ENCODE results near the gene RFX3.

The RFX3 gene

DNA sequence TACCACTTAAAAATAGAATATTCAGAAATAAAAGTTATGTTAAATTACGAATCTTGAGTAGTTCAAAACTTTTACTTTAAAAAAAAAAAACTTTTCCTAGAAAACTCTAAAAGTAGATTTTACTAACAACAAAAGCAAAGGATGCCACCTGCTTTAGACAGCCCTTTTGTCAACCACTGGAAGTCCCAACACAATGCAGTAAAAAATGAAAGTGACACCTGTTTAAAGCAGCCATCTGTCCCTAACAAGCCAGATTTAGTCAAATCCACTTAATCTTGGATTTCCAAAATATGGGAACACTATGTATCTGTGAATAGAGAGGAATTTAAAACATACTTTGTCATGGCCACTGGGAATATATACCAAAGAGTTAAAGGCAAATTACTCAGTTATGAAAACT lies 3.8 kb downstream of the RFX3 start:
- TF ChIP-seq CTCF (IDR thresholded peaks at IDR 0.05): no peak

DNA sequence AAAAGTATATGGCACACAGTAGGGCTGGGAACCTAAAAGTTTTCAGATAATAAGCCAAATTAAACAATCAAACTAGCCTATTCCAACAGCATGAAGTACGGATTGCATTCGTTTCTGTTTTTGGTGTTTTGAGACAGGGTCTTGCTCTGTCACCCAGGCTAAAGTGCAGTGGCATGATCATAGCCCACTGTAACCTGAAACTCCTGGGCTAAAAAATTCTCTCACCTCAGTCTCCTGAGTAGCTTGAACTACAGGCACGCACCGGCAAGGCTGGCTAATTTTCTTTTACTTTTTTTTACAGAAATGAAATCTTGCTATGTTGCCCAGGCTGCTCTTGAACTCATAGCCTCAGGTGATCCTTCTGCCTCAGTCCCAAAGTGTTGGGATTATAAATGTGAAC lies 5.2 kb downstream of the RFX3 start:
- TF ChIP-seq CTCF (IDR thresholded peaks at IDR 0.05): no peak

- no peak for TF ChIP-seq CTCF (IDR thresholded peaks at IDR 0.05)
These were observed 8.3 kb downstream of the RFX3 start for GRCh38 chr9:3517377-3518048.

DNA sequence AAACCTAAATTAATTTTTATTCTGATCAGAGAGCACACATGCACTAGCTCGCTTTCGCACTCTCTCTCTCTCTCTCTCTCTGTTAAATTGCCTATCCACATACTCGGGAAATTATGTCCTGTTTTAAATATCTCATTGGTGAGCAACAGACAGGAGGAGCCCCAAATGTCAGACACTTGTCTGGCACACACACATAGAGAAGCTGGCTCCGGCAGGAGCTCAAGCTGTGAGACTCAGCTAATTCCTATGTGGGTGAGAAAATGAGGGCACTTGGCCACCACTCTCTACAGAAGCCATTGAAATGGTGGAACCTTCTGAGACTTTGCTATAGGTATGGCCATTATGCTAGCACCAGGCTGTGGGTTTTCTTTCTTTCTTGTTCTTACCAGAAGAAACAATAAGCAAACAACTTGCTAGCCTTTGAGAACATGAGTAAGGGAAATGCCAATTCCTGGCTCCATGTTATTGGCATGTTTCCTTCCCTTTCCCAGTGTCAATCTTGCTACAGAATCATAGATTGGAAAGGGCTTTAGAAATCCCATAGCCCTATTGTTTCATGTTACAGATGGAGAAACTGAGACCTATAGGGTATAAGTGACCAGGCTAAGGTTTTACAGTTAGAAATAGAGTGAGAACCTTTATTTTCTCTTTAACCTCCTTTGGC lies 9.0 kb downstream of the RFX3 start:
- TF ChIP-seq CTCF (IDR thresholded peaks at IDR 0.05): no peak

DNA sequence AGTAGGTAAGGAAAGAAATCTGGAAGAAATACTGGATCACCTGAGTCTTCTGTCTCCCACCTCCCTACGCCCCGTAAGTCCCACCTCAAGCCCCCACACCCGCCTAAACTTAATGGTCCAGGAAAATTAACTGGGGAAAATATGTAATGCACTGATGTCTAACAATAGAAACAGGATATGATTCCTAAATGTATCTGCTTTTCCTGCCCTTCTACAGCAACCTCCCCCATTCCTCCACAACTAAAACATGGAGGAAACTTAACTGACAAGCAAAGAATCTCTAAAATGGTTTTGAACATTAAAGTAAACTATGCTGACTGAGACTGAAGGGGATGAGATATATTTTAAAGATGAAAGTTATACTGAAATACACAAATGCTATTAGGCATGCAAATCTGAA lies 10.4 kb downstream of the RFX3 start:
- TF ChIP-seq CTCF (IDR thresholded peaks at IDR 0.05): no peak

DNA sequence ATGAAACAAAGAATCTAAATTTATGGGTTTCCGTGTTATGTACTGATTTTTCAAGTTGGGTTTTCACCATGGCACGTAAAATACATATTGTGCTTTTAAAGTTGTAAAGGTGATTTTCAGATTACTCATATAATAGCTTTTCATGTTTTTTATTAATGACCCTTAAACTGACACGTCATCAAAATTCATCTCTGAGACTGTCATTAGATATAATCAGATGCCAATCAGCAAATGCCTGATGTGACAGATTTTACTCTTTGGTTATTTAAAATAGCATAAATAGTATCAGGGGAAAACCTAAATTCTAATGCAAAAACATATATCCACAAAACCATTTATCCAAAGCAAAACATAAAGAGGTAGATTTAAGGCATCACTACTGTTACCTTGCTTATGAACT lies 11.0 kb downstream of the RFX3 start:
- no peak for TF ChIP-seq CTCF (IDR thresholded peaks at IDR 0.05)

DNA sequence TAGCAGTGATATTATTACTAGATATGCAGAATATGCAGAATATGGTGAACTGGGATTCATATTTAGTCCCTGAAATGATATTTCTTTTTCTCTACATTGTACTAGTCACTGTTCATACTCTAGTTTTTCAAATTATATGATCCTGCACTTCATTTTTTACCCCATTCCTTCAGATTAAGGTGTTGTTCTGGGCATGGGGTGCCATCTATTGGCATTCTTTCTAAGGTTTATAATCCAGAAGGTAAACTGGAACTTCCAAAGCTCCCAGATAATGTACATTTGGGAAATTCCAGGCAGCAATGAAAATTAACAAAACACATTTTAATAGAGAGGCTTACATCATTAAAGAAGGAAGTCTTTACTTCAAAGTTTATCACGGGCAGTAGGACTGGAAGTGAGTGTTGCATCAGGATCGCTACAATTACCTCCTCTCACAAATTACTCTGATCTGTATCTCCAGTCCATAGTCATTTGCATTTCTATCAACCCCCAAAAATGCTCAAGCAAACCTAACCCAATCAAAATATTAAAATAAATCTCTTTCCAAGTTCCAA lies 12.5 kb downstream of the RFX3 start:
- TF ChIP-seq CTCF (IDR thresholded peaks at IDR 0.05): no peak
